Neural cell (in vitro differentiated cells): ENCODE measurements around the gene CPLANE1.

Experiments
- CTCF ChIP-seq: fragments of 450-650 bp; IDR thresholded peaks from 2 replicates; pipeline ENCODE4 v1.5.1; 2014; ENCODE audit warnings: antibody characterized with exemption, mild to moderate bottlenecking, moderate library complexity; ENCODE audit not compliant: poor library complexity, severe bottlenecking
- EP300 ChIP-seq: fragments of 450-650 bp; conservative IDR thresholded peaks from 2 replicates; pipeline ENCODE4 v1.6.1; 2014; ENCODE audit warnings: antibody characterized with exemption, mild to moderate bottlenecking, moderate library complexity; ENCODE audit not compliant: poor library complexity, severe bottlenecking
- EZH2 ChIP-seq: fragments of 200-600, 300-800 bp; shearing (Covaris generic), sonication (generic); IDR thresholded peaks from 2 replicates; pipeline ENCODE4 v1.6.1; 2014; ENCODE audit warnings: antibody characterized with exemption, low read length, borderline replicate concordance, mild to moderate bottlenecking; ENCODE audit not compliant: insufficient read depth, poor library complexity, severe bottlenecking
- MXI1 ChIP-seq: fragments of 450-650 bp; conservative IDR thresholded peaks from 2 replicates; pipeline ENCODE4 v1.6.1; 2014; ENCODE audit warnings: antibody characterized with exemption, mild to moderate bottlenecking; ENCODE audit not compliant: poor library complexity, severe bottlenecking
- POLR2AphosphoS5 ChIP-seq: IDR thresholded peaks from 2 replicates; pipeline ENCODE4 v1.6.1; 2012
- RAD21 ChIP-seq: fragments of 450-650 bp; conservative IDR thresholded peaks from 2 replicates; pipeline ENCODE4 v1.6.1; 2014; ENCODE audit warnings: antibody characterized with exemption, mild to moderate bottlenecking, moderate library complexity
- REST ChIP-seq: IDR thresholded peaks from 2 replicates; pipeline ENCODE4 v1.6.1; 2012; ENCODE audit warnings: borderline replicate concordance
- TAF1 ChIP-seq: IDR thresholded peaks from 2 replicates; pipeline ENCODE4 v1.6.1; 2012; ENCODE audit warnings: low read depth

GRCh38 chr5:37206736-37207135 lies 42.4 kb downstream of the CPLANE1 start:
- TF ChIP-seq REST (no peak), EZH2 (no peak), POLR2AphosphoS5 (no peak), CTCF (no peak), MXI1 (no peak), TAF1 (no peak), EP300 (no peak), RAD21 (no peak)
